Stomach smooth muscle (tissue), 2 donors: Measurements from ENCODE around the gene DMAC2.
A peak's percentile ranks its signal among the peaks of the same experiment; 100 is the strongest.
"Not testable (repeated sequence)": the region's sequence is repeated elsewhere in the genome, so short reads cannot be mapped to it uniquely, and the experiment has no call there.

Experiments
- H3K27ac ChIP-seq: one replicate; pipeline ENCODE4 v1.7.0; 2013; ENCODE audit warnings: mild to moderate bottlenecking, low read length, inconsistent platforms
- H3K27me3 ChIP-seq, 2 donors: one replicate each; pipeline ENCODE4 v1.7.0; 2013; ENCODE audit warnings: low read length in 2 of 2; ENCODE audit not compliant: insufficient read depth in 2 of 2, control insufficient read depth in 1 of 2
- H3K36me3 ChIP-seq, 2 donors: one replicate each; pipeline ENCODE4 v1.7.0; 2013; ENCODE audit warnings: low read length in 2 of 2; ENCODE audit not compliant: control insufficient read depth in 2 of 2, insufficient read depth in 2 of 2
- H3K4me1 ChIP-seq: one replicate; pipeline ENCODE4 v1.7.0; 2013; ENCODE audit warnings: low read length; ENCODE audit not compliant: control insufficient read depth, insufficient read depth
- H3K4me3 ChIP-seq, 2 donors: one replicate each; pipeline ENCODE4 v1.7.0; 2013; ENCODE audit warnings: low read length in 2 of 2
- H3K9ac ChIP-seq, 2 donors: one replicate each; pipeline ENCODE4 v1.7.0; 2013; ENCODE audit warnings: low read length in 2 of 2, mild to moderate bottlenecking in 1 of 2
- H3K9me3 ChIP-seq, 2 donors: one replicate each; pipeline ENCODE4 v1.7.0; 2013; ENCODE audit warnings: low read length in 2 of 2; ENCODE audit not compliant: control insufficient read depth in 2 of 2
- donor health status: healthy.
- donor health status: Pancreatic carcinoma.

DMAC2 gene

DNA sequence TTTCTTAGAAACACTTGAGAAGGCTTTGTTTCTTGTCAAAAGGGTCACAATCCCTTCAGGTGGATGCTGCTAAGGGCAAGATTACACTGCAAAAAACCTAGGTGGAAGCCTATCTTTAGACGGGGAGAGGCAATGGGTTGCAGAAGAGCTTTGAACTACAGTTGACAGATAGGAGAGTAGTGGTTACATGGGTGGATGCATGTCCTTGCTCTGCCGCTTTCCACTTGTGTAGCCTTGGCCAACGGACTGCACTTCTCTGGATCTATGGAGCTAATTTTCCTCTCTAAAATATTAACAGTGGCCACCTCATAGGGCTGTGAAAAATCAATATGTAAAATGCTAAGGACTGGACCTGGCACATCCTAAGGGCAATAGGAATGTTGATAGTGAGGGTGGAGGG lies 41.1 kb downstream of the DMAC2 start:
- peak overlapping the region; percentile 92 for H3K27ac ChIP-seq
- no peaks in the 10 kb centered on the region for H3K9me3 ChIP-seq
- H3K27me3 ChIP-seq, result no peaks in the 10 kb centered on the region
- peaks cover 19% of the 10 kb centered on the region for H3K4me1 ChIP-seq
- H3K9ac ChIP-seq, result peak overlapping the region; percentile 88 to 95
- peaks cover 4 to 7% of the 10 kb centered on the region in 2 donors for H3K36me3 ChIP-seq
- peak overlapping the region; percentile 88 to 90 for H3K4me3 ChIP-seq

DNA sequence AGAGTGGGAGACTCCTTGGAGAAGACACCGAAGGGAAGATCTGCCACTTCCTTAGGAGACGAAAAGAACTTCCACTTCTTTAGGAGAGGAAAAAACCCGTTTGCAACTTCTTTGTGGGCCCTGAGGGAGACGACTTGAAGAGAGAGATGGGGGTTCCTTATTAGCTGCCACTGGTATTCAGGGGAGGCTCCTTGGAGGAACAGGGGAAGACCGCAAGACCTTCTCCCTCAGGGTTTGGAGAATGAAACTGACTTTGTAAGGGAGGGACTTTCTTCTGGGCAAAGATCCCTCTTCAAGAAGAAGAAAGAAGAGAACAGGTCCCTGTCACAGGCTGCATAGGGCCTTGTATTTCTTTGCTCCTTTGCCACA lies 41.7 kb downstream of the DMAC2 start:
- H3K27ac ChIP-seq, result peak overlapping the region; percentile 92
- H3K4me1 ChIP-seq, result peaks cover 19% of the 10 kb centered on the region
- no peaks in the 10 kb centered on the region for H3K9me3 ChIP-seq
- H3K27me3 ChIP-seq, result no peaks in the 10 kb centered on the region
- H3K36me3 ChIP-seq, result peaks cover 2 to 4% of the 10 kb centered on the region in 2 donors
- H3K9ac ChIP-seq, result peak overlapping the region; percentile 88 to 95
- H3K4me3 ChIP-seq, result peak overlapping the region; percentile 88 to 90

DNA sequence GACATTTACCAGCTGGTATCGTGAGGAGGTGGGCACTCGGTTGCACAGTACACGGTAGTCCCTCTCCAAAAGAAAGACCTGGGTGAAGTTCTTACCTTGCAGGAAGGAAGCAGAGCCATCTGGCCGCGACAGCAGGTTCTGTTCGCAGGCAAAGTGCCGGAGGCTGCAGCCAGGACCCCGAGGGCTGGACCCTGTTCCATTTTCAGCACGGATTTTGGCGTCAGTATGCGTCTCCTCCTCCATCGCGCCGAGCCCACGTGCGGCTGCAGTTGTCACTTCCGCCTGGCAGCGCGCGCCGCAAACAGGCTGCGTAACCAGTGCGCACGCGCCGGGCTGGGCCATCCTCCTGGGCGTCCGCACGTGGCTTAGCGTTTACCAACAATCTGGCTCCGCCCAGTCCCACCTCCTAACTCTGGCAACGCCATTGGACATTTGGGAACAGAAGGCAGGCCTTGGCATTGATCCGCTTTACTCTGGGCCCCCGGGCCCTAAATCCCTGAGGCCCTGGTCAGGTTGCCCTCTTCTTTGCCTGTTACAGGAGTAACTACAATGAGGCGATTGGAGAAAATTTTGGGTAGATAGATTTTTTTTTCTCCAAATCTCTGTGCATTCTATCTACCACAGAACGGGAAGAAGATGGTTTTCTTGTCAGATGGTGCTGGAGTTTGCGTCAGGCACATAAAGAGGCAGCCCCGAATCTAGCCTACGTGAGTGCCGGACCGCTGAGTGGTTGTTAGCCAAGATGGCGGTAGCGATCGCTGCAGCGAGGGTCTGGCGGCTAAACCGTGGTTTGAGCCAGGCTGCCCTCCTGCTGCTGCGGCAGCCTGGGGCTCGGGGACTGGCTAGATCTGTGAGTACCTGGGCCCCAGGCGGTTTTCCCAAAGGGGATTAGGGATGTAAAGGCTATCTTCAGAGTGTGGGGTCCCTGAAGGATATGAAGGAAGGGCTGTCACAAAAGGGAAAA lies 42.3 kb downstream of the DMAC2 start, which contains the start of the genes BCKDHA and EXOSC5:
Gene BCKDHA (plus strand): TSS at position 733 of the 964 bp plus-strand sequence. CDS start 10 bp downstream, at position 743.
Gene EXOSC5 (minus strand): TSS at position 274 of the 964 bp plus-strand sequence. CDS start 31 bp downstream, at position 243.
- peak within 1 kb of the TSS; percentile 92 for H3K27ac ChIP-seq
- peak within 1 kb of the TSS; percentile 88 to 100 for H3K4me3 ChIP-seq
- H3K36me3 ChIP-seq, result peaks cover 0 to 4% of the 10 kb centered on the region in 2 donors
- no peaks in the 10 kb centered on the region for H3K9me3 ChIP-seq
- H3K27me3 ChIP-seq, result no peaks in the 10 kb centered on the region
- H3K9ac ChIP-seq, result peak within 1 kb of the TSS; percentile 88 to 95
- H3K4me1 ChIP-seq, result peaks cover 19% of the 10 kb centered on the region

DNA sequence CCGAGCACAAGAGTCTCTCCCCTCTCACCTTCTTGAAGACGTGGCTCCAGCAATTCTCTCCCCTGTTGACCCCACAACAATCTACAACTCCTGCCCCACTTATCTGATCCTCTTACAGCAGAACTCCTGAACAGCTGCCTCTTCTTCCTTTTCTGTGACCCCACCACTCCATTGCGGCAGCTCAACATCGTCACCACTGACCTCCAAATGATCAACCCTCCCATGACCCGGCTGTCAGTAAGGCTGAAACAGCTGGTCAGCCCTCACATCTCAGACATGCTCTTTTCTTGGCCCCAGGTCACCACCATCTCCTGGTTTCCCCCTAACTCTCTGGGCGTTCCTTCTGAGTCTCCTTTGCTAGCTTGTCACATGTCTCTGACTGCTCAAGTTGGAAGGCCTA lies 44.4 kb downstream of the DMAC2 start:
- Histone ChIP-seq H3K9ac (no peak overlapping the region), H3K4me1 (peaks cover 19% of the 10 kb centered on the region), H3K27ac (no peak overlapping the region), H3K9me3 (no peaks in the 10 kb centered on the region), H3K27me3 (no peaks in the 10 kb centered on the region), H3K36me3 (peaks cover 0 to 10% of the 10 kb centered on the region in 2 donors), H3K4me3 (no peak overlapping the region)

DNA sequence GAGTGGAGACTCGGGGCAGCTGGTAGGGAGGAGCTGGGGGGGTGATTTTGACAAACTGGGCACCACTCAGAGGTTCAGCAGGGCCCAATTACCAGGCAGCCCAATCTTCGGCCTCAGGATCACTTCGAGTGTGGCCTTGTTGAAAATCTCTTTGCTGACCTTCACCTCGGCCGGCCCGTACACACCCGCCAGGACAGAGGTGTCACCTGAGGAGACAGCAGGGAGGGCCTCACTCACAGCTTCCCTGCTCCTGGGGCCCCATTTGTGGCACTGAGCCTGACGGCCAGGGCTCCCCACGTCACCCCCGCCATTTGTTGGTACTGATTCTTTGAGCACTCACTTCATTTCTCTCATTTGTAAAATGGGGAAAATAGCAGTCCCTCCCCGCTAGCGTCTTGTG lies 46.9 kb downstream of the DMAC2 start:
- H3K9me3 ChIP-seq, result no peaks in the 10 kb centered on the region
- peaks cover 3 to 14% of the 10 kb centered on the region in 2 donors for H3K36me3 ChIP-seq
- H3K4me3 ChIP-seq, result no peak overlapping the region
- H3K27me3 ChIP-seq, result no peaks in the 10 kb centered on the region
- H3K9ac ChIP-seq, result no peak overlapping the region
- no peak overlapping the region for H3K27ac ChIP-seq
- H3K4me1 ChIP-seq, result peaks cover 7% of the 10 kb centered on the region

DNA sequence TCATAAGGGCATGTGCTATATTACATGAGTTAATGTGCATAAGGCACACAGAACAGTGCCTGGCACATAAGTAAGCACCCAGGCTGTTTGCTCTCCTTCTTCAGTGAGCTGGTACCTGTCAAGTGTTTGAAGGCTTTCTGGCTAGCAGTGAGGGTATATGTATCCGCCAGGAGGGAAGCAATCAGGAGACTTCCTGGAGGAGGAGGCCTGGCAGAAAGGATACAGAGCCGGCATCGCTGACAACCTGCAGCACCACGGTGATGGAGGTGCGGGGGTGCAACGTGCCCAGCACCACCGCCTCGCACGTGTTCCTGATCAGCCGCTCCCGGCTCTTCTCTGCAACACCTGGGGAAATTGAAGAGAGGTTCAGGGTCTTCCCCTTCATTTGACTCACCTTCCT lies 48.1 kb downstream of the DMAC2 start:
- Histone ChIP-seq H3K4me3 (no peak overlapping the region), H3K27me3 (no peaks in the 10 kb centered on the region), H3K27ac (no peak overlapping the region), H3K36me3 (peaks cover 3 to 14% of the 10 kb centered on the region in 2 donors), H3K4me1 (peaks cover 4% of the 10 kb centered on the region), H3K9me3 (no peaks in the 10 kb centered on the region), H3K9ac (no peak overlapping the region)

DNA sequence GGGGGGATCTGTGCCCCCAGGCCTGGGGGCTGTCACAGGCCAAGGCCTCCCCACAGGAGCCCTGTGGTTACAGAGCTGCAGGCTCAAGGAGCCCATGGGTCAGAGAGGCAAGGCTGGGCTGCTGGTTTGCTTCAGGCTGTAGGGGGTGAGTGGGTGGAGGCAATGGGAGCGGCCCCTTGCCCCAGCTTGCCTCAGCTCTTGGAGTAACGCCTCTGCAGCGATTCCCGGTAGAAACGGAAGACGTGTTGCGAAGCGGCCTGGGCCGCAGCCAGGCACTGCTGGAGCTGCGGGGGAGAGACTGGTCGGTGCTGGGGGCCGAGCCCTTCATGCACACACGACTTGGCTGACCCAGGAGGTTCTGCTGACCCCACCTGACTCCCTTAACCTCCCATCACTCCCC lies 53.3 kb downstream of the DMAC2 start:
- Histone ChIP-seq H3K27me3 (no peaks in the 10 kb centered on the region), H3K27ac (no peak overlapping the region), H3K9ac (no peak overlapping the region), H3K9me3 (no peaks in the 10 kb centered on the region), H3K4me1 (no peaks in the 10 kb centered on the region), H3K4me3 (no peak overlapping the region), H3K36me3 (peaks cover 3 to 15% of the 10 kb centered on the region in 2 donors)

DNA sequence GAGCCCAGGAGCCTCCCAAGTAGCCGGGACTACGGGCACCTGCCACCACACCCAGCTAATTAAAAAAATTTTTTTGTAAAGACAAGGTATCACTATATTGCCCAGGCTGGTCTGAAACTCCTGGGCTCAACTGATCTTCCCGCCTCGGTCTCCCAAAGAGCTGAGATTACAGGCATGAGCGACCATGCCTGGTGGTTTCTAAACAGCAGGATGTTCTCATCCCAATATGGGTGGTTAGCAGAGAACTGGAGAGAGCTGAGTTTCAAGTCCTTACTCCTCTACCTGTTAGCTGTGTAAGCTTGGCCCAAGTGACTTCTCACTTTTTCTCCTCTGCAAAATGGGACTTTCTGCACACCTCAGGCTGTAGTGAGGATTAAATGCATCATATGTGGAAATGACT lies 55.4 kb downstream of the DMAC2 start:
- no peaks in the 10 kb centered on the region for H3K27me3 ChIP-seq
- no peaks in the 10 kb centered on the region for H3K9me3 ChIP-seq
- H3K9ac ChIP-seq, result no peak overlapping the region
- H3K4me3 ChIP-seq, result no peak overlapping the region
- H3K4me1 ChIP-seq, result no peaks in the 10 kb centered on the region
- H3K27ac ChIP-seq, result no peak overlapping the region
- H3K36me3 ChIP-seq, result peaks cover 0 to 4% of the 10 kb centered on the region in 2 donors

DNA sequence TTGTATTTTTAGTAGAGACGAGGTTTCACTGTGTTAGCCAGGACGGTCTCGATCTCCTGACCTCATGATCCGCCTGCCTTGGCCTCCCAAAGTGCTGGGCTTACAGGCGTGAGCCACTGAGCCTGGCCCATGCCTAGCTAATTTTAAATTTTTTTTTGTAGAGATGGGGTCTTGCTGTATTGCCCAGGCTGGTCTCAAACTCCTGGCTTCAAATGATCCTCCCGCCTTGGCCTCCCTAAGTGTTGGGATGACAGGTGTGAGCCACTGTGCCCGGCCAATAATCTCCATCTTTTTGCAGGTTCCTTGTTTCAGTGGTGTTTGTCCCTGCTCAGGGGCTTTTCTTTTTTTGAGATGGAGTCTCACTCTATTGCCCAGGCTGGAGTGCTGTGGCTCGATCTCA lies 58.2 kb downstream of the DMAC2 start:
- H3K4me1 ChIP-seq, H3K27ac ChIP-seq, H3K9ac ChIP-seq, H3K27me3 ChIP-seq, H3K36me3 ChIP-seq, H3K4me3 ChIP-seq, H3K9me3 ChIP-seq: not testable (repeated sequence)
